Fibroblast of mammary gland (primary cell): ENCODE measurements around the gene BTAF1.
A peak's percentile ranks its signal among the peaks of the same experiment; 100 is the strongest.

Source experiments
- DNase-seq: peaks from one replicate; pipeline ENCODE4 v3.0.0-alpha.2; 2010; ENCODE audit warnings: low read depth
- H3K4me3 ChIP-seq: 2 replicates; pipeline ENCODE4 v1.5.1; 2011; ENCODE audit warnings: low read depth, mild to moderate bottlenecking, low read length, moderate library complexity; ENCODE audit not compliant: control insufficient read depth
- TF ChIP-seq, protein P1 (sequence below): conservative IDR thresholded peaks from 2 replicates; pipeline ENCODE4 v1.5.1; 2011; ENCODE audit warnings: low read depth, low read length, inconsistent platforms; ENCODE audit not compliant: control insufficient read depth, insufficient read depth

The BTAF1 gene

GRCh38 chr10:91896212-91896756, 27.3 kb upstream of the BTAF1 start:
- no peak overlapping the region for H3K4me3 ChIP-seq
- no peak for DNase-seq
- TF ChIP-seq, protein P1, sequence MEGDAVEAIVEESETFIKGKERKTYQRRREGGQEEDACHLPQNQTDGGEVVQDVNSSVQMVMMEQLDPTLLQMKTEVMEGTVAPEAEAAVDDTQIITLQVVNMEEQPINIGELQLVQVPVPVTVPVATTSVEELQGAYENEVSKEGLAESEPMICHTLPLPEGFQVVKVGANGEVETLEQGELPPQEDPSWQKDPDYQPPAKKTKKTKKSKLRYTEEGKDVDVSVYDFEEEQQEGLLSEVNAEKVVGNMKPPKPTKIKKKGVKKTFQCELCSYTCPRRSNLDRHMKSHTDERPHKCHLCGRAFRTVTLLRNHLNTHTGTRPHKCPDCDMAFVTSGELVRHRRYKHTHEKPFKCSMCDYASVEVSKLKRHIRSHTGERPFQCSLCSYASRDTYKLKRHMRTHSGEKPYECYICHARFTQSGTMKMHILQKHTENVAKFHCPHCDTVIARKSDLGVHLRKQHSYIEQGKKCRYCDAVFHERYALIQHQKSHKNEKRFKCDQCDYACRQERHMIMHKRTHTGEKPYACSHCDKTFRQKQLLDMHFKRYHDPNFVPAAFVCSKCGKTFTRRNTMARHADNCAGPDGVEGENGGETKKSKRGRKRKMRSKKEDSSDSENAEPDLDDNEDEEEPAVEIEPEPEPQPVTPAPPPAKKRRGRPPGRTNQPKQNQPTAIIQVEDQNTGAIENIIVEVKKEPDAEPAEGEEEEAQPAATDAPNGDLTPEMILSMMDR: no peak

DNA sequence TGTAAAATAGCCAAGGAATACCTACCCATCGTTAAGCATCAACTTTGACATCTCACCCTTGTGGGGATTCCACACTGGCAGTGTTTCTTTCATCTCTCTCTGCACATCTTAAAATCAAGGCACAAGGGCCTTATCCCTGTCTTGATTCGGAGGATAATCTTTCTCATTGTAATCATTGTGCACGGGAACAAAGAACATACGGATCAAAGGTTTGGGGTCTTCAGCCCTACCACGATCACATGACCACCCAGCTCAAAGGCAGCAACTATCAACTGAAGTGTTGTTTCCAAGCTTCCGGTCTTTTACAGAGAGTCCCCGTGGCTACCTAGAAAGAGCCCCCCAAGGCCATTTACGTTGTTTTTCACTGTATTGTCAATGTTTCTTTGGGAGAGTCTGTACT, 26.1 kb upstream of the BTAF1 start:
- H3K4me3 ChIP-seq: no peak overlapping the region
- TF ChIP-seq, protein P1: no peak
- DNase-seq: no peak

DNA sequence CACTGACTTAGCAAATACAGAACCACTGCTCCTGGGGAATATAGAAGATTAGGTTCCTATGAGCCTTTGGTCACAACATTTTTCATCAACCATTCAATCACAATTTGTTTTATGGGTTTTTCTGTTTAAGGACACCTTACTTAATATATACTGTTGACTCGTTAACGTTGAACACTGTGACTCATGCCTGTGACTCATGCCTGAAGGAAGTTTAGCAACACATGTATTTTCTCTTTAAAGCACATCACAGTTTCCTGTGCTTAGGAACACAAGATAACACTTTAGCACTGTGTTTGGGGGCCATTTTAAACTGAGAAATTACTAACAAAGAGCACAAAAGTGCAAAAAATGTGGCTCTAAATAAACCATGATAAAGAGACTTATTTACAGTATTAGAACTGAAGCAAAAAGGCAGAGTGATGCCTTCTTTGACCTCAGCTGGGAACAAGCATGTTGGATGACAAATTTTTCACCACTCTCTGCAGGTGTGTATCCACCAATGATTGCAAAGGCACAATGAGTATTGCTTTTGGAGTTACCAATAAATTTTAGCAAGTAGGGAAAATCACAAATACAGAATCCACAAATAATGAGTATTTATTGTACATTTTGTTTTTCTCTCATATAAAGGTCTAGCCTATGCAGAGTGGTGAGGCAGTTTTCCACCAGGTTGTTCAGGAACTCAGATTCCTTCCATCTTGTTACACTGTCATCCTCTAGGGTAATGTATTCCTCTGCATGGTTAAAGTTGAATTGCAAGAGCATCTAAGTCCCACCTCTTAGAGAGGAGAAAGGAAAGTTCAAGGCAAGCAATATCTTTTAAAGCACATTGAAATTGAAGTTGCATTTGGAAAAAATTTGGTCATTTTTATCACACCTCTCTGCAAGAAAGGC, 21.5 kb upstream of the BTAF1 start:
- peak; percentile 97 for DNase-seq
- TF ChIP-seq, protein P1: no peak
- no peak overlapping the region for H3K4me3 ChIP-seq

GRCh38 chr10:91907033-91907594, 16.5 kb upstream of the BTAF1 start:
- TF ChIP-seq, protein P1: no peak
- no peak overlapping the region for H3K4me3 ChIP-seq

GRCh38 chr10:91907914-91908336, 15.6 kb upstream of the BTAF1 start:
- DNase-seq: no peak
- H3K4me3 ChIP-seq: peak overlapping the region; percentile 61

More at GRCh38 chr10:91907033-91907594, 16.5 kb upstream of the BTAF1 start:
- DNase-seq: peak; percentile 33

GRCh38 chr10:91908337-91909116, 15.0 kb upstream of the BTAF1 start:
- H3K4me3 ChIP-seq: peak overlapping the region; percentile 61
- DNase-seq: peak; percentile 59
- TF ChIP-seq, protein P1: peak; percentile 22

More at GRCh38 chr10:91907914-91908336, 15.6 kb upstream of the BTAF1 start:
- TF ChIP-seq, protein P1: no peak
